Panc1 (cell line): ENCODE results near the gene PIF1.

Source experiments
- SIN3A ChIP-seq: IDR thresholded peaks from 2 replicates; pipeline ENCODE4 v1.6.1; 2012; ENCODE audit warnings: low read depth, mild to moderate bottlenecking, low read length, moderate library complexity, borderline replicate concordance; ENCODE audit not compliant: insufficient read depth
- TF ChIP-seq, protein P1 (sequence below): fragments of 450-650 bp; IDR thresholded peaks from 2 replicates; pipeline ENCODE4 v1.5.1; 2017; ENCODE audit warnings: mild to moderate bottlenecking

DNA sequence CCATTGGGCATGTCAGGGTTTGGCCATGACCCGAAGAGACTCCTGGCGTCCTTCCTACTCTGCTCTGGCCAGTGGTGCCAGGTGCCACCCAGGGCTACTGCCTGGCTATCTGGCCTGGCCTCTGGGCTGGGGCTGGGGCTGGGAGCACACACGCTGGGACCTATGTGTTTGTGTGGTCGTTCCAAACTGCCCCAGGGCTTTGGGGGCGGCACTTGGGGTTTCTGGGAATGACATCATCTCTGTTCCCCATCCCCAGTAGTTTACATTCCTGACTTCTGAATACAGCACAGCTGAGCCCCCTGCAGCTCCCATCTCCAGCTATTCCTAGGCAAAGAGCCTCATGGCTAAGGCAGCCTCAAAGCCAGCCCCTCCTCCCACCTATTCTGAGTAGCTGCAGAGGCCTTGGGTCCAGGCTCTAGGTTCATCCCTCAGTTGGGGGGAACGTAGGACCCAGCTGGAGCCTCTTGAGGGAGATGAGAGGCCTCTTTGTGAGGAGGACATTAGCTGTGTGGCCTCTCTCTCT is 40.6 kb upstream of the PIF1 start:
- TF ChIP-seq, protein P1, sequence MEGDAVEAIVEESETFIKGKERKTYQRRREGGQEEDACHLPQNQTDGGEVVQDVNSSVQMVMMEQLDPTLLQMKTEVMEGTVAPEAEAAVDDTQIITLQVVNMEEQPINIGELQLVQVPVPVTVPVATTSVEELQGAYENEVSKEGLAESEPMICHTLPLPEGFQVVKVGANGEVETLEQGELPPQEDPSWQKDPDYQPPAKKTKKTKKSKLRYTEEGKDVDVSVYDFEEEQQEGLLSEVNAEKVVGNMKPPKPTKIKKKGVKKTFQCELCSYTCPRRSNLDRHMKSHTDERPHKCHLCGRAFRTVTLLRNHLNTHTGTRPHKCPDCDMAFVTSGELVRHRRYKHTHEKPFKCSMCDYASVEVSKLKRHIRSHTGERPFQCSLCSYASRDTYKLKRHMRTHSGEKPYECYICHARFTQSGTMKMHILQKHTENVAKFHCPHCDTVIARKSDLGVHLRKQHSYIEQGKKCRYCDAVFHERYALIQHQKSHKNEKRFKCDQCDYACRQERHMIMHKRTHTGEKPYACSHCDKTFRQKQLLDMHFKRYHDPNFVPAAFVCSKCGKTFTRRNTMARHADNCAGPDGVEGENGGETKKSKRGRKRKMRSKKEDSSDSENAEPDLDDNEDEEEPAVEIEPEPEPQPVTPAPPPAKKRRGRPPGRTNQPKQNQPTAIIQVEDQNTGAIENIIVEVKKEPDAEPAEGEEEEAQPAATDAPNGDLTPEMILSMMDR, result no peak
- no peak for TF ChIP-seq SIN3A
